NB4 (cell line): ENCODE data around the gene TMC8.

ENCODE experiments used
- CTCF ChIP-seq: IDR thresholded peaks from one replicate; pipeline ENCODE4 v1.5.1; 2012; ENCODE audit warnings: low read depth, low read length
- MYC ChIP-seq: IDR thresholded peaks from 2 replicates; pipeline ENCODE4 v1.6.1; 2011; ENCODE audit warnings: low read depth, low read length
- POLR2A ChIP-seq: IDR thresholded peaks from 2 replicates; pipeline ENCODE4 v1.6.1; 2011; ENCODE audit warnings: mild to moderate bottlenecking; ENCODE audit not compliant: insufficient read length; ENCODE audit errors: extremely low read depth
- TF ChIP-seq, protein P1 (sequence below): IDR thresholded peaks from 2 replicates; pipeline ENCODE4 v1.6.1; 2011; ENCODE audit warnings: low read depth, low read length

GRCh38 chr17:78174346-78174869 is 43.8 kb downstream of the TMC8 start:
- TF ChIP-seq CTCF (no peak), POLR2A (no peak), MYC (no peak)
- TF ChIP-seq, protein P1, sequence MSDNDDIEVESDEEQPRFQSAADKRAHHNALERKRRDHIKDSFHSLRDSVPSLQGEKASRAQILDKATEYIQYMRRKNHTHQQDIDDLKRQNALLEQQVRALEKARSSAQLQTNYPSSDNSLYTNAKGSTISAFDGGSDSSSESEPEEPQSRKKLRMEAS, result no peak
